Measurements from ENCODE around the gene ARG2.

The ARG2 gene

DNA sequence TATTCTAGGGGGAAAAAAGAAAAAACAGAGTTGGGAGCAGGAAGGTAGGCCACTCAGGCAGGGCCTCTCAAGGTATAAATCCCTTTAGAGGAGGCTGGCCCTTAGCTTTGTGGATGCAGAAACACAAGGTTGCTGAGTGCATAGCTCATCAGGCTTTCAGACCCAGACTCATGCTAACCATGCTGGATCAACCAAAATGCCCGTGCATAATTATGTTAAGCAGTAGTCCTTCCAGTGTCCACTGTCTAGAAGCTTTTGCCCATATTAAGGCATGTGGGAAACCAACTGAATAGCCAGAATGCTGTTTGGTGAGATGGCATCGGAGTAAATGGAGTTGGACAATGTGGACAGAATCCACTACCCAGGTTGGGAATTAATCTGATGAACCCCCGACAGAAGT lies 18.9 kb downstream of the ARG2 start:
- Mint-ChIP-seq H3K27ac (no peak overlapping the region), H3K27me3 (ENCODE audit: low read depth) (no peaks in the 10 kb centered on the region), H3K4me3 (no peak overlapping the region), H3K36me3 (ENCODE audit: low read depth) (peaks cover 6% of the 10 kb centered on the region), H3K4me1 (ENCODE audit: low read depth) (peaks cover 17% of the 10 kb centered on the region), H3K9me3 (no peaks in the 10 kb centered on the region)
- DNase-seq (ENCODE audit: low spot score) = no peak

DNA sequence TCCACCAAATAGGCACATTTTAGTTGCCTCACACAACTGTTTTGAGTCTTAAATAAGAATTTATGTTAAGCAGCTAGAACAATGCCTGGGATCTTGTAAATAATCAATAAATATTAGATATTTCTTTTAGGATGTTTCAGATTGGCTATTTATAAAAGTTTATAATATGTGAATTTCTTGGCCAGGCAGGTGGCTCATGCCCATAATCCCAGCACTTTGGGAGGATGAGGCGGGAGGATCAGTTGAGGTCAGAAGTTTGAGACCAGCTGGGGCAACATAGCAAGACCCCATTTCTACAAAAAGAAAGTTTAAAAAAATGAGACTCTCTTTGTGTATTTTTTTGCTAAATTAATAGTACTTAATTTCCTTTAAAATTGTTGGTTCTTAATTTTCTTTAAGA lies 21.8 kb downstream of the ARG2 start:
- no peaks in the 10 kb centered on the region for H3K9me3 Mint-ChIP-seq
- H3K4me1 Mint-ChIP-seq (ENCODE audit: low read depth) = peaks cover 23% of the 10 kb centered on the region
- no peak for DNase-seq (ENCODE audit: low spot score)
- no peaks in the 10 kb centered on the region for H3K27me3 Mint-ChIP-seq (ENCODE audit: low read depth)
- peaks cover 21% of the 10 kb centered on the region for H3K36me3 Mint-ChIP-seq (ENCODE audit: low read depth)
- no peak overlapping the region for H3K4me3 Mint-ChIP-seq
- no peak overlapping the region for H3K27ac Mint-ChIP-seq

DNA sequence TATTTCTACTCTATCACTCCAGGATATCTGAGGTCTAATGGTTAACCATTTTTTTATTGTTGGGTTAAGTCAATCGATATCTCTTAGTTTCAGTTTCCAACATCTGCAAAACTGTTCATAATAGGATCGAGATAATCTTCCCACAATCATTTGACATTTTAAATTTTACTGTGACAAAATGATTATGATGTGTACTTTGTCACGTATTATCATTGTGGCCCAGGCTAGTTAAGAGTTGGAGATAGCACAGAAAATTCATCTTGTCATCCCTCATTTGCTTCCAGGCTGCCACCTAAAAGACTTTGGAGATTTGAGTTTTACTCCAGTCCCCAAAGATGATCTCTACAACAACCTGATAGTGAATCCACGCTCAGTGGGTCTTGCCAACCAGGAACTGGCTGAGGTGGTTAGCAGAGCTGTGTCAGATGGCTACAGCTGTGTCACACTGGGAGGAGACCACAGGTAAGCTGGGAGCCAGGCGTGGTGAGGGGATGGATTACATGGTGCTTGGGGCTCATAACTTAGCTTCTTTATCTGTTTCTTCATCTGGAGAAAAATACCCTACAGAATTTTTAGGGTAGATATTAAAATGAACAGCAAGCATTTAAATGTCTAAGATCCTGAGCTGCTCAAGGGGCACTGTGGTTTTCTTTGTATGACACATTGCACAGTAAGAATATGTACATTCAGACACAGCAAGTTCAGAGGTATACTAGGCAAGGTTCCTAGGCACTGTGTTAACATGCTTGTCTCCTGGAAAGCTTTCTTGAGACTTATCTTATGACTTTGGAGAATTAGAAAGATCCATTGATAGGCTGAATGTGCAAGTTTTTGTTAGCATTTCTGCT lies 22.4 kb downstream of the ARG2 start:
- Mint-ChIP-seq H3K36me3 (ENCODE audit: low read depth) (peaks cover 27% of the 10 kb centered on the region), H3K4me1 (ENCODE audit: low read depth) (peaks cover 25% of the 10 kb centered on the region), H3K4me3 (peak overlapping the region; percentile 64), H3K9me3 (no peaks in the 10 kb centered on the region), H3K27ac (peak overlapping the region; percentile 70), H3K27me3 (ENCODE audit: low read depth) (no peaks in the 10 kb centered on the region)
- DNase-seq (ENCODE audit: low spot score) = peak; percentile 59

DNA sequence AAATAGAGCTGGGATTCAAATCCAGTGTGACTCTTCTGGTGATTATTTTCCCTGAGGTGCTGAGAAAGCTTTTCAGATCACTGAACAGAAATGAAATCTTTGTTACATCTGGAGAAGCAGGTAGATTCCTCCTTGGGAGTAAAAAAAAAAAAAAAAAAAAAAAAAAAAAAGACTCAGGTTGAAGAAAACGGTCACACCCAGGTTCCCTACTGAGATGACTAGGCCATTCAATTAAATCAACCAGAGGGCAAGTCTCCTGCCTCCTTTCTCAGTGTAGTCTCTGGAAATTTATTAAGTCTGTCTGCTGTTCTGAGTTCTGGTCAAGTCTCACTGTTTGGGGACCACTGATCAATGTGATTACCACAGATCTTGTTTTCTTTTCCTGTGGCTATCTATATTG lies 24.0 kb downstream of the ARG2 start:
- Mint-ChIP-seq H3K27ac (no peak overlapping the region), H3K9me3 (no peaks in the 10 kb centered on the region), H3K36me3 (ENCODE audit: low read depth) (peaks cover 32% of the 10 kb centered on the region), H3K27me3 (ENCODE audit: low read depth) (no peaks in the 10 kb centered on the region), H3K4me1 (ENCODE audit: low read depth) (peaks cover 25% of the 10 kb centered on the region), H3K4me3 (peak overlapping the region; percentile 32)
- no peak for DNase-seq (ENCODE audit: low spot score)

DNA sequence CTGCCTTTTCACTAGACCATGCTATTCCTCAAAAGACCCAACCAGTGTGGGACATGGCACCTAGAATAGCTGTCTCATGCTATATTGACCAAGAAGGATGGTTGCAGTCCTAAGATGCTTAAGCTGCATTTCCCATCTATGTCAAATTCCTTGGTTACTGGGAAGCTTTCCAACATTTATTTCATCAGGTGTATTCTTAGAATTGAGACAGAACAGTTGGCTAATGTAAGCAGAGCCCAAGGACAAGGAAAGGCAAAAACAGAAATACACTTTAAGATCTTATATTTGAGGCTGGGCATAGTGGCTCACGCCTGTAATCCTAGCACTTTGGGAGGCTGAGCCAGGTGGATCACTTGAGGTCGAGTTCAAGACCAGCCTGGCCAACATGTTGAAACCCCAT lies 24.7 kb downstream of the ARG2 start:
- H3K9me3 Mint-ChIP-seq = no peaks in the 10 kb centered on the region
- peaks cover 25% of the 10 kb centered on the region for H3K4me1 Mint-ChIP-seq (ENCODE audit: low read depth)
- H3K27me3 Mint-ChIP-seq (ENCODE audit: low read depth) = no peaks in the 10 kb centered on the region
- peak overlapping the region; percentile 32 for H3K4me3 Mint-ChIP-seq
- peaks cover 36% of the 10 kb centered on the region for H3K36me3 Mint-ChIP-seq (ENCODE audit: low read depth)
- no peak overlapping the region for H3K27ac Mint-ChIP-seq
- DNase-seq (ENCODE audit: low spot score) = no peak

DNA sequence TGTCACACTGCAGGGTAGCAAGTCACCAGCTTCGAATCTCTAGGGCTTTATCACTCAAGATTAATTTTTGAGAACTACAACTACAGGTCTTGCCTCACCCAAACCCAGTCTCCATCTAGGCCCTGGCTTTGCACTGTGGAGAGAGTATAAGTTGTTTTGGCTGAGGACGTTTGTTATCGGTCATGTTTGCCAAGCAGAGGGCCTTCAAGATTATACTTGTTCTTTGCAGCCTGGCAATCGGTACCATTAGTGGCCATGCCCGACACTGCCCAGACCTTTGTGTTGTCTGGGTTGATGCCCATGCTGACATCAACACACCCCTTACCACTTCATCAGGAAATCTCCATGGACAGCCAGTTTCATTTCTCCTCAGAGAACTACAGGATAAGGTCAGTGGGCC lies 25.7 kb downstream of the ARG2 start:
- Mint-ChIP-seq H3K4me3 (no peak overlapping the region), H3K27ac (no peak overlapping the region), H3K4me1 (ENCODE audit: low read depth) (peaks cover 25% of the 10 kb centered on the region), H3K9me3 (no peaks in the 10 kb centered on the region), H3K27me3 (ENCODE audit: low read depth) (no peaks in the 10 kb centered on the region), H3K36me3 (ENCODE audit: low read depth) (peaks cover 44% of the 10 kb centered on the region)
- no peak for DNase-seq (ENCODE audit: low spot score)

DNA sequence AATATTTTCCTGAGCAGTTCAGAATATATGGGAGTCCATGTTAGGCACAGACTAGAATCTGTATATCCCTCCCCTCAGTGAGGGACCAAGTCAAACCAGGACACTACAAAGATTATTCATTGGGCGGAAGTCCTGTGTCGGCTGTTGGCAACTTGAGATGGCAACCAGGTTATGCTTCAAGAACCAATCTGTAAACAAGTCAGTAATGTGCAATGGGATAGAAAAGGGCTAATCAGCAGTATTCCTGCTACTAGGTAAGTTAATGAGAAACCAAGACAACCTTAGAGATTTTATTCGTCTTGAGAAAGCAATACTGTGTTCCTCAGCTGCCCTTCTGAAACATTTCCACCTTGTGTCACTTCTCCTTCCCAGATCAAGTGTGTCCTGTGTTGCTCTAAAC lies 26.4 kb downstream of the ARG2 start:
- no peaks in the 10 kb centered on the region for H3K9me3 Mint-ChIP-seq
- H3K27ac Mint-ChIP-seq = no peak overlapping the region
- H3K36me3 Mint-ChIP-seq (ENCODE audit: low read depth) = peaks cover 50% of the 10 kb centered on the region
- H3K4me1 Mint-ChIP-seq (ENCODE audit: low read depth) = peaks cover 25% of the 10 kb centered on the region
- H3K4me3 Mint-ChIP-seq = no peak overlapping the region
- no peak for DNase-seq (ENCODE audit: low spot score)
- no peaks in the 10 kb centered on the region for H3K27me3 Mint-ChIP-seq (ENCODE audit: low read depth)

DNA sequence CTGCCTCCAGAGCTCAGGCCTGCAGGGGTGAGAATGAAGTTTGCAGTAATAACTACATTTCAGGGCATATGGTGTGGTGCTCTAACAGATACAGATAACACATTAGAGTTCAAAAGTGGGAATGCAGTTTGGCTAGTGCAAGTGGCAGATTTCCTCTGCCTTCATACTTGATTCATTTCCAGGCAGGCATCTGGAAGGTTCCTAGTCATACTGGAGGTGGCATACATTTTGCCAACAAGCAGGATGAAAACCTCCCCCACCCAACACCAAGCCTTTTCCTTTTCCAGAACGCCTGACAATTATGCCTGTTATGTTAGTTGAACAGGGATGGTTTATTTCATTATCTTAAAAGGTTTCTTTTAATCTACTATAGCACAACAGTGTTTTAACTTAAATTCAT lies 30.4 kb downstream of the ARG2 start:
- no peak for DNase-seq (ENCODE audit: low spot score)
- no peak overlapping the region for H3K4me3 Mint-ChIP-seq

DNA sequence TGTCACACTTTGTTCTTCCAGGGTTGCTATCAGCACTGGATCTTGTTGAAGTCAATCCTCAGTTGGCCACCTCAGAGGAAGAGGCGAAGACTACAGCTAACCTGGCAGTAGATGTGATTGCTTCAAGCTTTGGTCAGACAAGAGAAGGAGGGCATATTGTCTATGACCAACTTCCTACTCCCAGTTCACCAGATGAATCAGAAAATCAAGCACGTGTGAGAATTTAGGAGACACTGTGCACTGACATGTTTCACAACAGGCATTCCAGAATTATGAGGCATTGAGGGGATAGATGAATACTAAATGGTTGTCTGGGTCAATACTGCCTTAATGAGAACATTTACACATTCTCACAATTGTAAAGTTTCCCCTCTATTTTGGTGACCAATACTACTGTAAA lies 31.0 kb downstream of the ARG2 start:
- Mint-ChIP-seq H3K27ac (no peak overlapping the region), H3K27me3 (ENCODE audit: low read depth) (no peaks in the 10 kb centered on the region), H3K4me1 (ENCODE audit: low read depth) (peaks cover 4% of the 10 kb centered on the region), H3K9me3 (no peaks in the 10 kb centered on the region), H3K4me3 (no peak overlapping the region), H3K36me3 (ENCODE audit: low read depth) (peaks cover 57% of the 10 kb centered on the region)
- no peak for DNase-seq (ENCODE audit: low spot score)

More for the DNA sequence above, 30.4 kb downstream of the ARG2 start:
- H3K4me1 Mint-ChIP-seq (ENCODE audit: low read depth) = peaks cover 4% of the 10 kb centered on the region
- H3K9me3 Mint-ChIP-seq = no peaks in the 10 kb centered on the region
- no peaks in the 10 kb centered on the region for H3K27me3 Mint-ChIP-seq (ENCODE audit: low read depth)
- H3K27ac Mint-ChIP-seq = no peak overlapping the region
- peaks cover 59% of the 10 kb centered on the region for H3K36me3 Mint-ChIP-seq (ENCODE audit: low read depth)

DNA sequence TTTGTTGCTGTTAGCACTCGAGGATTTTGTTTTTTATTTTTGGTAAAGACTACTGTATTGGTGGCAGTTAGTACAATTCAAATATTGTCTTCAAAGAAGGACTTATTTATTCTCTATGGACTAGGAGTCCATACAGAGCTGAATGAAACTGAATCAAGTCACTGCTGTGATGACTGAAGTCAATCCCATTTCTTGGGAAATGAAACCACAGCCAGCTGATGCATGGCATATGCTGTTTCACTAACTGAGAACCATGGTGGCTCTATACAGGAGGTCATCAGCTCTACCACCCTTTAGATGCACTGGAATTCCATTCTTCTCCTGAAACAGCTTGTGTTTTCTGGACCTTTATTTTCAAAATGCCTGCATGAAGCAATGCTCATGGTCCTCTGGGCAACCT lies 32.5 kb downstream of the ARG2 start:
- H3K36me3 Mint-ChIP-seq (ENCODE audit: low read depth) = peaks cover 55% of the 10 kb centered on the region
- no peak overlapping the region for H3K27ac Mint-ChIP-seq
- H3K4me1 Mint-ChIP-seq (ENCODE audit: low read depth) = peaks cover 2% of the 10 kb centered on the region

DNA sequence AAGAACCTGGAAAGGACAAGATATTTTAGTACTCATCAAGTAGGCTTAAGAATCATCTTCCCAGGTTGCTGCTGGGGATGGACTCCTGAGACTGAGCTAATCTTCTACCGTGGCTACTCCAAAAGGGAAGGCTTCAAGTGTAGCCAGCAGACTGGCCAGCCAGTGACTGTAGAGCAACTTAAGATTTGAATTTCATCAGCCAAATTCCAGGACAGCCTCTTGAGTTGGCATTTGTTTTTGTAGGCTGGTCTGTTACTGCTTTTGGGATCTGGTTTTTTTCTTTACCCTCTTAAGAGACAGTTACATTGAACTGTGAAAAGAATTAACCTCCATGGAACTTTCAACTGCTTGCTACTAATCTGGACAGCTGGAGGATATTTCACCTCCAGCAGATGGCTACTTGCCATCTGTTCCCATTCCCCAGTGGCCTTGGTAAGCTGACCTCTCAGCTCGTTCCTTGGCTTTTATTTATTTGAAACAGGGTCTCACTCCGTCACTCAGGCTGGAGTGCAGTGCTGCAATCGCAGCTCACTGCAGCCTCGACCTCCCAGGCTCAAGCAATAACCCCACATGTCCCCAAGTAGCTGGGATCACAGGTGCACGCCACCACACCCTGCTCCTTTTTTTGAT lies 34.0 kb downstream of the ARG2 start:
- Mint-ChIP-seq H3K27me3 (ENCODE audit: low read depth) (no peaks in the 10 kb centered on the region), H3K9me3 (no peaks in the 10 kb centered on the region), H3K4me3 (no peak overlapping the region), H3K36me3 (ENCODE audit: low read depth) (peaks cover 61% of the 10 kb centered on the region), H3K4me1 (ENCODE audit: low read depth) (peaks cover 2% of the 10 kb centered on the region), H3K27ac (no peak overlapping the region)
- DNase-seq (ENCODE audit: low spot score) = no peak

More for the DNA sequence above, 32.5 kb downstream of the ARG2 start:
- no peak for DNase-seq (ENCODE audit: low spot score)
- H3K9me3 Mint-ChIP-seq = no peaks in the 10 kb centered on the region
- H3K4me3 Mint-ChIP-seq = no peak overlapping the region
- no peaks in the 10 kb centered on the region for H3K27me3 Mint-ChIP-seq (ENCODE audit: low read depth)

DNA sequence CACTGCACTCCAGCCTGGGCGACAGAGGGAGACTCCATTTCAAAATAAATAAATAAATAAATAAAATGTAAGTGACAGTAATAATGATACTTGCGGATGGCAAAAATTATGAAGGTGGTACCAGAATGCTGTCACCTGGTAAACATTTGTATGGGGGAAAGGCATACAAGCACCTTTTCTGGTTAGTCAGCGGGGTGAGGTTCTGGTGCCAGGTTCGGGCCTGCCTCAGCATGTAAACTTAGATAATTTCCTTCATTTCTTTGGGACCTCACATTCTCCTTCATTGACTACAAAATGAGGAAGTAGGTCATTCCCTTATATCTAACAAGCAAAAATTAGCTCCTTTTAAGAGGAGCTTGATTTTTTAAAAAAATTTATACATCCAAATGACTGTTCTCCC lies 43.9 kb downstream of the ARG2 start:
- no peak overlapping the region for H3K4me3 Mint-ChIP-seq
- peaks cover 12% of the 10 kb centered on the region for H3K36me3 Mint-ChIP-seq (ENCODE audit: low read depth)
- H3K4me1 Mint-ChIP-seq (ENCODE audit: low read depth) = peaks cover 25% of the 10 kb centered on the region
- H3K27ac Mint-ChIP-seq = no peak overlapping the region
- no peak for DNase-seq (ENCODE audit: low spot score)
- no peaks in the 10 kb centered on the region for H3K9me3 Mint-ChIP-seq
- no peaks in the 10 kb centered on the region for H3K27me3 Mint-ChIP-seq (ENCODE audit: low read depth)

DNA sequence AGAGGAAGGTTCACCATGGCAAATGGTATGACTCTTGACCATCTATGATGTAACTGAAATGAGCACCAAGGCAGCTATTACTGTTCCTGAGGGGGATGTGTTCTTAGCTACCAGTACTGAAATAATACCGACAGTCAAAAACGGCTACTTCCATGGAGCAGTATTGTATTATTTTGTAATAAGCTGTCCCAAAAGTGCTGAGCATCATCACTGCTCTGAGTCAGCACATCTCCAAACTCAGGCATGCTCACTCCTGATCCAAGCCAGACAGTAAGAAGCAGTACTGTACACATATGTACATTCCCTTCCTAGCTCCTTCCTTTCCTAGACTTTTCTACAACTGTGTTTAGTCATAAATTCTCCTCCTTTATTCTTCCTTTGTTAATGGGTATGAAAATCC lies 46.1 kb downstream of the ARG2 start:
- Mint-ChIP-seq H3K9me3 (no peaks in the 10 kb centered on the region), H3K27ac (no peak overlapping the region), H3K27me3 (ENCODE audit: low read depth) (no peaks in the 10 kb centered on the region), H3K36me3 (ENCODE audit: low read depth) (peaks cover 7% of the 10 kb centered on the region), H3K4me3 (no peak overlapping the region), H3K4me1 (ENCODE audit: low read depth) (peaks cover 33% of the 10 kb centered on the region)
- DNase-seq (ENCODE audit: low spot score) = no peak

DNA sequence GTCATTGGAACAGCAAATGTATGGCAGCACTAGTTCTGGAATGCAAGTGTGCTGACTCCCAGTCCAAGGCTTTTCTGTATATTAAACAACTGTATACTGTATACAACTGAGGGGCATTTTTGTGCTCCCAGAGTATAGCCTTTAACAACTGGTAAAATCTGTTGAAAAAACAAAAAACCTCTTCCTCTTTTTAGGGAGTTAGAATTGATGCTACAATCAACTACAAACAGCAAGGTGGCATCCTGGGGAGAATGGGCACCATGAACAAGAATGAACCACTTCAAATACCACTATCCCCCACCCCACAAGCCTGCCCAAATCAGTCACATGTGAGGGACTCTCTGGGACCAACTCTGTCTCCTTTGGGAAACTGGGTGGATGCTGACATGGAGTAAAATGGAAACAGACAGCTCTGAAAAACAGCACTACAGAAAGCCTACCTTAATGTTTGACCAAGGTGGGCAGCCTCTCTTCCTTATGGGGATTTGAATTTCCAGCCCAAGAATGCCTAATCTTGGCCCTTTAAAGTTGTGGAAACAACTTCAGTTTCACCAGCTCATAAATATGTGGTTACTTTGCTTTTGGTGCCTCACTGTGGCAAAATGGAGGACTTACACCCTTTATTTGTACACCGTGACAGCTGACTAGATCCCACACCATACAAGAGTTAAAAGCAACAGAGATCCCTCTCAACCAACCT lies 47.2 kb downstream of the ARG2 start:
- DNase-seq (ENCODE audit: low spot score) = peak; percentile 26
- H3K4me3 Mint-ChIP-seq = no peak overlapping the region

More for the DNA sequence above, 47.2 kb downstream of the ARG2 start:
- peaks cover 7% of the 10 kb centered on the region for H3K36me3 Mint-ChIP-seq (ENCODE audit: low read depth)
- no peaks in the 10 kb centered on the region for H3K9me3 Mint-ChIP-seq
- H3K4me1 Mint-ChIP-seq (ENCODE audit: low read depth) = peaks cover 33% of the 10 kb centered on the region
- H3K27ac Mint-ChIP-seq = no peak overlapping the region
- no peaks in the 10 kb centered on the region for H3K27me3 Mint-ChIP-seq (ENCODE audit: low read depth)
